Ishikawa (cell line): Measurements from ENCODE around the gene ARID3C.
A peak's percentile ranks its signal among the peaks of the same experiment; 100 is the strongest.

Source experiments
- CEBPB ChIP-seq: IDR thresholded peaks from 2 replicates; pipeline ENCODE4 v1.6.1; 2012
- CREB1 ChIP-seq: IDR thresholded peaks from 2 replicates; pipeline ENCODE4 v1.6.1; 2012; ENCODE audit warnings: low read depth
- EGR1 ChIP-seq: IDR thresholded peaks from 2 replicates; pipeline ENCODE4 v1.6.1; 2012
- EP300 ChIP-seq: IDR thresholded peaks from 2 replicates; pipeline ENCODE4 v1.6.1; 2012; ENCODE audit warnings: borderline replicate concordance
- FOXM1 ChIP-seq: IDR thresholded peaks from 2 replicates; pipeline ENCODE4 v1.6.1; 2012; ENCODE audit warnings: low read depth, borderline replicate concordance
- MAX ChIP-seq: IDR thresholded peaks from 2 replicates; pipeline ENCODE4 v1.6.1; 2012
- NFIC ChIP-seq: IDR thresholded peaks from 2 replicates; pipeline ENCODE4 v1.6.1; 2012
- RAD21 ChIP-seq: IDR thresholded peaks from 2 replicates; pipeline ENCODE4 v1.6.1; 2012; ENCODE audit warnings: low read depth
- REST ChIP-seq: IDR thresholded peaks from 2 replicates; pipeline ENCODE4 v1.6.1; 2012; ENCODE audit warnings: low read depth, mild to moderate bottlenecking
- TAF1 ChIP-seq: IDR thresholded peaks from 2 replicates; pipeline ENCODE4 v1.6.1; 2012; ENCODE audit warnings: low read depth, mild to moderate bottlenecking
- TCF12 ChIP-seq: IDR thresholded peaks from 2 replicates; pipeline ENCODE4 v1.6.1; 2012; ENCODE audit warnings: low read depth
- TEAD4 ChIP-seq: IDR thresholded peaks from 2 replicates; pipeline ENCODE4 v1.6.1; 2012
- USF1 ChIP-seq: IDR thresholded peaks from 2 replicates; pipeline ENCODE4 v1.6.1; 2012
- YY1 ChIP-seq: IDR thresholded peaks from 2 replicates; pipeline ENCODE4 v1.6.1; 2012; ENCODE audit warnings: low read depth
- ZBTB7A ChIP-seq: IDR thresholded peaks from 2 replicates; pipeline ENCODE4 v1.6.1; 2012; ENCODE audit warnings: low read depth

ARID3C gene

GRCh38 chr9:34634551-34635248 is 5.8 kb upstream of the ARID3C start:
- TF ChIP-seq CEBPB, result no peak
- TF ChIP-seq TAF1, result no peak
- no peak for TF ChIP-seq EP300
- TF ChIP-seq EGR1, result no peak
- TF ChIP-seq REST, result no peak
- no peak for TF ChIP-seq ZBTB7A
- TF ChIP-seq TEAD4, result no peak
- TF ChIP-seq MAX, result no peak
- no peak for TF ChIP-seq CREB1
- no peak for TF ChIP-seq NFIC
- no peak for TF ChIP-seq TCF12
- TF ChIP-seq YY1, result no peak
- no peak for TF ChIP-seq FOXM1
- no peak for TF ChIP-seq USF1
- no peak for TF ChIP-seq RAD21

- TF ChIP-seq RAD21, result peak; percentile 76
- TF ChIP-seq TEAD4, result peak; percentile 29; the same call in 1 of the 2 replicates
- TF ChIP-seq MAX, result no peak; the same call in 1 of the 2 replicates
Measured at GRCh38 chr9:34633851-34634550, 5.1 kb upstream of the ARID3C start.

- no peak for TF ChIP-seq TCF12
- no peak for TF ChIP-seq MAX
- TF ChIP-seq CREB1, result no peak
- TF ChIP-seq ZBTB7A, result no peak
- TF ChIP-seq EP300, result no peak
- no peak for TF ChIP-seq YY1
- TF ChIP-seq NFIC, result no peak
- no peak for TF ChIP-seq CEBPB
- no peak for TF ChIP-seq EGR1
- no peak for TF ChIP-seq RAD21
- no peak for TF ChIP-seq REST
- no peak for TF ChIP-seq TEAD4
- no peak for TF ChIP-seq FOXM1
- no peak for TF ChIP-seq TAF1
- no peak for TF ChIP-seq USF1
Measured at GRCh38 chr9:34633166-34633565, 4.3 kb upstream of the ARID3C start.

- TF ChIP-seq CEBPB, result no peak
- TF ChIP-seq EP300, result no peak
- TF ChIP-seq EGR1, result no peak
- no peak for TF ChIP-seq TAF1
- TF ChIP-seq FOXM1, result no peak
- no peak for TF ChIP-seq USF1
- no peak for TF ChIP-seq MAX
- no peak for TF ChIP-seq TEAD4
- no peak for TF ChIP-seq TCF12
- TF ChIP-seq RAD21, result no peak
- no peak for TF ChIP-seq REST
- no peak for TF ChIP-seq CREB1
- TF ChIP-seq YY1, result no peak
- no peak for TF ChIP-seq NFIC
- TF ChIP-seq ZBTB7A, result no peak
Measured at GRCh38 chr9:34630402-34631154, 1.7 kb upstream of the ARID3C start.
